GM12878 (cell line): ENCODE measurements around the gene CCNL2. TPM values are rescaled to one million over a fixed set of nuclear protein-coding genes. Genes with fewer than 3 reads are reported as not detected.

Experiments
- ATAC-seq: fragments of 200-7000 bp; cut with Tn5 transposase; 3 replicates; pipeline ENCODE4 v1.9.1; 2020; ENCODE audit warnings: mild to moderate bottlenecking, moderate library complexity
- BruUV-seq: library from RNA; stranded (reverse); fragments of 400-500 nt; replicated peaks from 2 replicates; lab custom pipeline; 2021; lab: Mats Ljungman, UMichigan
- CTCF ChIA-PET: fragments of 300-600 bp; sonication (Branson Sonifier 250); formaldehyde crosslinking; extraction: SDS; loops from one replicate; lab custom pipeline; 2021; ENCODE audit warnings: inconsistent platforms; lab: Yijun Ruan, JAX
- POLR2A ChIA-PET: fragments of 350-600 bp; formaldehyde crosslinking; extraction: SDS; loops from one replicate; lab custom pipeline; 2021; ENCODE audit warnings: inconsistent platforms; lab: Charles Lee
- RAD21 ChIA-PET: fragments of 300-600 bp; sonication (Branson Sonifier 250); formaldehyde crosslinking; loops from one replicate; lab custom pipeline; 2023; ENCODE audit warnings: antibody characterized with exemption; ENCODE audit not compliant: unreplicated experiment; lab: Charles Lee
- SMC1A ChIA-PET: fragments of 300-600 bp; sonication (Branson Sonifier 250); formaldehyde crosslinking; loops from one replicate; lab custom pipeline; 2023; ENCODE audit not compliant: unreplicated experiment, uncharacterized antibody; lab: Charles Lee
- DNase-seq: peaks from one replicate; pipeline ENCODE4 v3.0.0-alpha.2; 2011; ENCODE audit warnings: low read depth, low spot score
- FAIRE-seq: peaks from 3 replicates; lab custom pipeline; 2011; peaks lifted over from hg19 to GRCh38; lab: Jason Lieb, UNC
- H2AFZ ChIP-seq: 2 replicates; pipeline ENCODE4 v1.6.0; 2011; ENCODE audit warnings: low read depth, low read length, control low read depth; ENCODE audit not compliant: control insufficient read depth
- H3K27ac ChIP-seq: 2 replicates; pipeline ENCODE4 v1.5.1; 2011; ENCODE audit warnings: control low read depth; ENCODE audit not compliant: control insufficient read depth, insufficient read depth
- H3K27me3 ChIP-seq, 2 experiments: replicated peaks in 1 of 2; 2 replicates each; pipeline versions ENCODE4 v1.6.0 to v1.6.1; 2011; ENCODE audit warnings: low read length in 1 of 2; ENCODE audit not compliant: control insufficient read depth in 2 of 2, insufficient read depth in 2 of 2
- H3K36me3 ChIP-seq, 2 experiments: 2 replicates each; pipeline ENCODE4 v1.5.1; 2011; ENCODE audit warnings: low read length in 1 of 2; ENCODE audit not compliant: control insufficient read depth in 2 of 2, insufficient read depth in 2 of 2
- H3K4me1 ChIP-seq: 2 replicates; pipeline ENCODE4 v1.6.1; 2011; ENCODE audit warnings: mild to moderate bottlenecking, low read length, moderate library complexity, mixed read lengths; ENCODE audit not compliant: control insufficient read depth, insufficient read depth
- H3K4me2 ChIP-seq: 2 replicates; pipeline ENCODE4 v1.6.0; 2011; ENCODE audit warnings: control low read depth; ENCODE audit not compliant: control insufficient read depth, insufficient read depth
- H3K4me3 ChIP-seq: fragments of 200-600 bp; sonication (generic); 2 replicates; pipeline ENCODE4 v1.5.1; 2016
- H3K79me2 ChIP-seq: 2 replicates; pipeline ENCODE4 v1.6.0; 2011; ENCODE audit warnings: low read length; ENCODE audit not compliant: control insufficient read depth, insufficient read depth
- H3K9ac ChIP-seq: 2 replicates; pipeline ENCODE4 v1.8.0; 2011; ENCODE audit warnings: low read length, control low read depth, mixed read lengths; ENCODE audit not compliant: control insufficient read depth, insufficient read depth
- H3K9me3 ChIP-seq: replicated peaks from 3 replicates; pipeline ENCODE4 v1.5.1; 2011; ENCODE audit warnings: mild to moderate bottlenecking, low read length; ENCODE audit not compliant: control insufficient read depth, insufficient read depth
- H4K20me1 ChIP-seq: 2 replicates; pipeline ENCODE4 v1.6.0; 2011; ENCODE audit not compliant: control insufficient read depth, insufficient read depth
- BRCA1 ChIP-seq: IDR thresholded peaks from 2 replicates; pipeline ENCODE4 v1.6.1; 2011; ENCODE audit warnings: low read depth, low read length, improper control_type of control experiment
- ETV6 ChIP-seq, 2 experiments: fragments of 450-650 bp in 1 of 2; IDR thresholded peaks in 1 of 2; conservative IDR thresholded peaks in 1 of 2; 2 replicates each; pipeline ENCODE4 v1.6.1; 2014; ENCODE audit warnings: antibody characterized with exemption in 1 of 2, borderline replicate concordance in 1 of 2, low read depth in 1 of 2, mild to moderate bottlenecking in 1 of 2, moderate library complexity in 1 of 2
- POLR2A ChIP-seq: IDR thresholded peaks from 2 replicates; pipeline ENCODE4 v1.6.1; 2011; ENCODE audit warnings: low read depth, mild to moderate bottlenecking, low read length
- WGBS: methylation state at CpG from one replicate; pipeline ENCODE4 v1.1.6; 2016; ENCODE audit warnings: low lambda C conversion rate; ENCODE audit not compliant: insufficient replicate concordance, insufficient coverage; ENCODE audit errors: missing lambda C conversion rate; 5-methylcytosine and 5-hydroxymethylcytosine counted together
- in situ Hi-C: fragments of 300-500 bp; cut with MboI; formaldehyde crosslinking; loops from 9 replicates; pipeline ENCODE4 v1.14.3; 2018; ENCODE audit warnings: mixed read lengths
- intact Hi-C: fragments of 100-400 bp; cut with micrococcal nuclease; formaldehyde crosslinking; loops from one replicate; pipeline ENCODE4 v1.14.2; 2022; ENCODE audit not compliant: unreplicated experiment
- polyA plus RNA-seq, 11 experiments: library from polyadenylated mRNA; depleted of rRNA in 4 of 11; unstranded in 6 of 11; stranded (reverse) in 5 of 11; fragments of >200 nt; fragmentation: Nextera tagmentation in 4 of 11; fragmentation: Illumina TruSeq in 1 of 11; extraction: Ambion mirVana in 4 of 11; extraction: Trizol in 1 of 11; gene quantifications; 1 replicate in 1 of 11; 2 replicates in 10 of 11; pipeline versions ENCODE4 v1.2.1 to v1.2.3, GENCODE V29; 2011 to 2016; ENCODE audit warnings: inconsistent platforms in 2 of 11, missing spikeins in 2 of 11, low read depth in 1 of 11
- total RNA-seq, 4 experiments: library from RNA; depleted of rRNA in 3 of 4; stranded (reverse); fragments of >200 nt in 3 of 4; fragmentation: Illumina TruSeq in 1 of 4; extraction: Trizol in 1 of 4; gene quantifications; 2 replicates each; pipeline versions ENCODE4 v1.2.1 to v1.2.3, GENCODE V29; 2013 to 2021
- TF ChIP-seq, protein P1 (sequence below): IDR thresholded peaks from 2 replicates; pipeline ENCODE4 v1.6.1; 2011; ENCODE audit warnings: borderline replicate concordance, low read depth, mild to moderate bottlenecking, moderate library complexity, low read length; ENCODE audit not compliant: insufficient read depth, poor library complexity, severe bottlenecking

The CCNL2 gene
- total and polyA plus RNA-seq, 10 of the 15 experiments (the other 5 are each of a cell fraction or from before 2014, with no cell fraction given): 2.1 to 143 (median 101) TPM

DNA sequence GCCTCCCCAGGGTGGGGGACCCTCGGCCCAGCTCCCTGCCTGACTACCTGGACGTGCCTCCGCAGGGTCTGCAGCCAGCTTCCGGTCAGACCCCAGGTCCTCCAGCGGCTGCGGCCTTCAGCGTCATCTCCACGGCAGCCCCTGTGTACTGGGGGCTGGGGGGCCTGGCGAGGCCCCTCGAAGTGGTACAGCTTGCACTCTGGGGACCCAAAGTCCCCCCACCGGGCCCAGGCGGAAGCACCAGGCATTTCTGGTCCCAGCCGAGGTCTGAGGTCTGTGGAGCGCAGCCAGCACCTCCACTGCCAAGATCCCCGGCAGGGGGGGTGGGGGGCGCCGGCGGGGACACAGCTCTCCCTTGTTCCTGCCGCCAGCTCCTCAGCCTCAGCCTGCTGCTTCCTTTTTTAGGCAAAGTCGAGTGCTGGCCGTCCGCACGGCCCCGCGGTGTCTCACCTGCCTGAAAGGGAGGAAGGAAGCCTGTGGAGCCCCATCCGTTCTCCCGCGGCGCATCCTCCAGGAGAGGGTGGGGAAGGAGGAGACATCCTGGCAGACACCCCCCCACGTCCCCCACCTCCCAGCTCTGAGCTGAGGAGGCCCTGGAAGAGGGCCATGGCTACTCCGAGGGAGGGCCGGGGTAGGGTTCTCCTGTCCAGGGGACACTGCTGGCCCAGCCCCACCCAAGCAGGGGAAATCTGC, 35.1 kb upstream of the CCNL2 start (continued):
- no peak for TF ChIP-seq ETV6 (conservative IDR thresholded peaks at IDR 0.05 in 1 of 2, IDR thresholded peaks at IDR 0.05 in 1 of 2; ENCODE audit: borderline replicate concordance in 1 of 2, low read depth in 1 of 2)
- TF ChIP-seq, protein P1, sequence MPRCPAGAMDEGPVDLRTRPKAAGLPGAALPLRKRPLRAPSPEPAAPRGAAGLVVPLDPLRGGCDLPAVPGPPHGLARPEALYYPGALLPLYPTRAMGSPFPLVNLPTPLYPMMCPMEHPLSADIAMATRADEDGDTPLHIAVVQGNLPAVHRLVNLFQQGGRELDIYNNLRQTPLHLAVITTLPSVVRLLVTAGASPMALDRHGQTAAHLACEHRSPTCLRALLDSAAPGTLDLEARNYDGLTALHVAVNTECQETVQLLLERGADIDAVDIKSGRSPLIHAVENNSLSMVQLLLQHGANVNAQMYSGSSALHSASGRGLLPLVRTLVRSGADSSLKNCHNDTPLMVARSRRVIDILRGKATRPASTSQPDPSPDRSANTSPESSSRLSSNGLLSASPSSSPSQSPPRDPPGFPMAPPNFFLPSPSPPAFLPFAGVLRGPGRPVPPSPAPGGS: no peak
- TF ChIP-seq, all 136 proteins: peak for 0

DNA sequence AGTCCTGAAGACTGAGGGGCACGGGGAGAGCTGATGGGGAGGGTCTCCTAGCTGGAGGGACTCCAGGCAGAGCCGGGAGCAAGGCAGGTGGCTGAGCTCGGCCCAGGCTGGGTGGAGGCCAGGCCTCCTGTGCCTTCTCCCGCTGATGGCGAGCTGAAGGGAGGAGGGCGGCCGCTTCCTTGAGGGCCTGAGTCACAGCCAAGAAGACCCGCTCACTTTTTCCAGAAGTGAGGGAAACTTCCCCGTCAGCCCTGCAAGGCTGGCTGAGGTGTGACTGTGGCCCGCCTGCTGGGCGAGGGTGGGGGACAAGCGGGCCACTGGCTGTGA, 34.6 kb upstream of the CCNL2 start:
- Histone ChIP-seq H2AFZ (peak overlapping the region; percentile 44), H4K20me1 (no peaks in the 10 kb centered on the region), H3K4me2 (no peak overlapping the region; the same call in 1 of the 2 replicates), H3K9ac (peak overlapping the region; percentile 34; the same call in 1 of the 2 replicates)
- RAD21 ChIA-PET: no interaction called here
- 3% methylated on average over 12 of the region's 12 CpGs for WGBS
- in situ Hi-C loops: no loop called here
- peak; percentile 11; the same call in 1 of the 2 replicates for TF ChIP-seq POLR2A
- no peak for TF ChIP-seq BRCA1
- TF ChIP-seq, all 136 proteins: peak for 1
- no peak overlapping the region for H3K27ac ChIP-seq
- H3K27me3 ChIP-seq: peaks cover 0 to 13% of the 10 kb centered on the region in 2 experiments; a peak in 3 of 4 replicates
- POLR2A ChIA-PET: interaction anchor here (0.7 kb wide), 1 partner anchor 25 kb away, joined by 3 read pairs; no protein-coding TSS in a partner anchor
- ATAC-seq (no peak), FAIRE-seq (no peak), DNase-seq (no peak)
- BruUV-seq: no TSS peak
- intact Hi-C loops: no loop called here
- no peaks in the 10 kb centered on the region for H3K79me2 ChIP-seq
- H3K9me3 ChIP-seq: no peaks in the 10 kb centered on the region
- H3K4me3 ChIP-seq: peak overlapping the region; percentile 8; the same call in 1 of the 2 replicates
- SMC1A ChIA-PET: no interaction called here
- no peaks in the 10 kb centered on the region for H3K36me3 ChIP-seq
- peaks cover 20% of the 10 kb centered on the region for H3K4me1 ChIP-seq
- CTCF ChIA-PET: interaction anchor here (1.2 kb wide), 1 partner anchor 35 kb away, joined by 4 read pairs; the partner anchor contains the start of gene CCNL2
